Lung (tissue), 12 donors: ENCODE data around the gene KDM6B. TPM values are rescaled to one million over a fixed set of nuclear protein-coding genes. Genes with fewer than 3 reads are reported as not detected.
A peak's percentile ranks its signal among the peaks of the same experiment; 100 is the strongest.

Experiments
- ATAC-seq: fragments of 200-7000 bp; cut with Tn5 transposase; one replicate; pipeline ENCODE4 v1.9.1; 2020; ENCODE audit warnings: moderate number of reproducible peaks; ENCODE audit not compliant: insufficient read depth, low FRiP score
- DNase-seq, 3 donors: peaks; one replicate each; pipeline ENCODE4 v3.0.0-alpha.2; 2013 to 2017
- H3K27ac ChIP-seq, 2 donors: one replicate each; pipeline ENCODE4 v1.5.1; 2013; ENCODE audit warnings: mild to moderate bottlenecking in 2 of 2, moderate library complexity in 2 of 2, control low read depth in 1 of 2, inconsistent platforms in 1 of 2, low read depth in 1 of 2, low read length in 1 of 2
- H3K27me3 ChIP-seq, 3 donors: one replicate each; pipeline ENCODE4 v1.5.1; 2013; ENCODE audit warnings: low read length in 2 of 3; ENCODE audit not compliant: control insufficient read depth in 3 of 3, insufficient read depth in 3 of 3
- H3K36me3 ChIP-seq, 4 donors: one replicate each; pipeline ENCODE4 v1.5.1; 2013; ENCODE audit warnings: low read length in 4 of 4, mild to moderate bottlenecking in 1 of 4, moderate library complexity in 1 of 4; ENCODE audit not compliant: control insufficient read depth in 4 of 4, insufficient read depth in 4 of 4
- H3K4me1 ChIP-seq, 5 donors: one replicate each; pipeline ENCODE4 v1.5.1; 2013; ENCODE audit warnings: low read length in 5 of 5, mild to moderate bottlenecking in 2 of 5, moderate library complexity in 1 of 5; ENCODE audit not compliant: control insufficient read depth in 5 of 5, insufficient read depth in 5 of 5
- H3K4me3 ChIP-seq: one replicate; pipeline ENCODE4 v1.5.1; 2013; ENCODE audit warnings: mild to moderate bottlenecking, control low read depth, moderate library complexity
- H3K9ac ChIP-seq, 2 donors: one replicate each; pipeline ENCODE4 v1.5.1; 2013; ENCODE audit warnings: low read length in 2 of 2, control low read depth in 1 of 2; ENCODE audit not compliant: insufficient read depth in 1 of 2
- H3K9me3 ChIP-seq, 4 donors: one replicate each; pipeline ENCODE4 v1.5.1; 2013; ENCODE audit warnings: low read length in 3 of 4, mild to moderate bottlenecking in 1 of 4, moderate library complexity in 1 of 4; ENCODE audit not compliant: control insufficient read depth in 4 of 4, insufficient read depth in 3 of 4
- WGBS, 2 donors: extraction: QIAGEN DNeasy Blood & Tissue Kit; methylation state at CpG; one replicate each; pipeline ENCODE4 v1.1.7; 2013; 5-methylcytosine and 5-hydroxymethylcytosine counted together
- polyA plus RNA-seq, 2 donors: library from polyadenylated mRNA; stranded (reverse); fragments of 200-250 nt; gene quantifications; one replicate each; pipeline ENCODE4 v1.2.1, GENCODE V29; 2013
- total RNA-seq, 2 donors: library from RNA; depleted of rRNA in 1 of 2; stranded (reverse); fragments of >200 nt in 1 of 2; gene quantifications; one replicate each; pipeline ENCODE4 v1.2.1, GENCODE V29; 2014 to 2021
- TF ChIP-seq, protein P1 (sequence below): IDR thresholded peaks from 2 replicates; pipeline ENCODE4 v1.5.1; 2012; ENCODE audit warnings: mild to moderate bottlenecking; ENCODE audit errors: control extremely low read depth, extremely low read depth
- donor health status: control.
- donor health status: control.
- donor health status: Bipolar disorder and iron deficiency.
- donor health status: healthy.
- donor health status: DM: yes; HTN: yes; CAD: no.

The KDM6B gene
- total and polyA plus RNA-seq, 4 donors, result 21.0 to 52.9 (median 34.5) TPM

DNA sequence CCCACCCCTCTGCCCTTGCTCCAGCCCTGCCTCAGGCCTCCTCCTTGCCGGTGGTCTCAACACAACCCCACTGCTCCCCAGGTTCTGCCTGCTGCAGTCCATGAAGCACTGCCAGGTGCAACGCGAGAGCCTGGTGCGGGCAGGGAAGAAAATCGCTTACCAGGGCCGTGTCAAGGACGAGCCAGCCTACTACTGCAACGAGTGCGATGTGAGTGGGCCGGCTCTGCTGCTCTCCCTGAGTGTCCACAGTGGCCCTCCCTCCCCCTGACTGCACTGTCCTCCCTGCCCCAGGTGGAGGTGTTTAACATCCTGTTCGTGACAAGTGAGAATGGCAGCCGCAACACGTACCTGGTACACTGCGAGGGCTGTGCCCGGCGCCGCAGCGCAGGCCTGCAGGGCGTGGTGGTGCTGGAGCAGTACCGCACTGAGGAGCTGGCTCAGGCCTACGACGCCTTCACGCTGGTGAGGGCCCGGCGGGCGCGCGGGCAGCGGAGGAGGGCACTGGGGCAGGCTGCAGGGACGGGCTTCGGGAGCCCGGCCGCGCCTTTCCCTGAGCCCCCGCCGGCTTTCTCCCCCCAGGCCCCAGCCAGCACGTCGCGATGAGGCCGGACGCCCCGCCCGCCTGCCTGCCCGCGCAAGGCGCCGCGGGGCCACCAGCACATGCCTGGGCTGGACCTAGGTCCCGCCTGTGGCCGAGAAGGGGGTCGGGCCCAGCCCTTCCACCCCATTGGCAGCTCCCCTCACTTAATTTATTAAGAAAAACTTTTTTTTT lies 19.1 kb downstream of the KDM6B start:
- H3K27ac ChIP-seq, result no peak overlapping the region
- H3K9me3 ChIP-seq, result no peaks in the 10 kb centered on the region
- no peaks in the 10 kb centered on the region for H3K27me3 ChIP-seq
- no peak overlapping the region for H3K4me3 ChIP-seq
- H3K36me3 ChIP-seq, result peaks cover 6 to 48% (median 30%) of the 10 kb centered on the region in 4 donors
- no peak for ATAC-seq
- H3K9ac ChIP-seq, result no peak overlapping the region
- no peak for DNase-seq
- TF ChIP-seq, protein P1, sequence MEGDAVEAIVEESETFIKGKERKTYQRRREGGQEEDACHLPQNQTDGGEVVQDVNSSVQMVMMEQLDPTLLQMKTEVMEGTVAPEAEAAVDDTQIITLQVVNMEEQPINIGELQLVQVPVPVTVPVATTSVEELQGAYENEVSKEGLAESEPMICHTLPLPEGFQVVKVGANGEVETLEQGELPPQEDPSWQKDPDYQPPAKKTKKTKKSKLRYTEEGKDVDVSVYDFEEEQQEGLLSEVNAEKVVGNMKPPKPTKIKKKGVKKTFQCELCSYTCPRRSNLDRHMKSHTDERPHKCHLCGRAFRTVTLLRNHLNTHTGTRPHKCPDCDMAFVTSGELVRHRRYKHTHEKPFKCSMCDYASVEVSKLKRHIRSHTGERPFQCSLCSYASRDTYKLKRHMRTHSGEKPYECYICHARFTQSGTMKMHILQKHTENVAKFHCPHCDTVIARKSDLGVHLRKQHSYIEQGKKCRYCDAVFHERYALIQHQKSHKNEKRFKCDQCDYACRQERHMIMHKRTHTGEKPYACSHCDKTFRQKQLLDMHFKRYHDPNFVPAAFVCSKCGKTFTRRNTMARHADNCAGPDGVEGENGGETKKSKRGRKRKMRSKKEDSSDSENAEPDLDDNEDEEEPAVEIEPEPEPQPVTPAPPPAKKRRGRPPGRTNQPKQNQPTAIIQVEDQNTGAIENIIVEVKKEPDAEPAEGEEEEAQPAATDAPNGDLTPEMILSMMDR, result no peak
- peaks cover under 1 to 25% (median 6%) of the 10 kb centered on the region in 5 donors for H3K4me1 ChIP-seq
- WGBS, 2 donors, result 91 to 95% methylated on average over 44 to 51 of the region's 51 CpGs

DNA sequence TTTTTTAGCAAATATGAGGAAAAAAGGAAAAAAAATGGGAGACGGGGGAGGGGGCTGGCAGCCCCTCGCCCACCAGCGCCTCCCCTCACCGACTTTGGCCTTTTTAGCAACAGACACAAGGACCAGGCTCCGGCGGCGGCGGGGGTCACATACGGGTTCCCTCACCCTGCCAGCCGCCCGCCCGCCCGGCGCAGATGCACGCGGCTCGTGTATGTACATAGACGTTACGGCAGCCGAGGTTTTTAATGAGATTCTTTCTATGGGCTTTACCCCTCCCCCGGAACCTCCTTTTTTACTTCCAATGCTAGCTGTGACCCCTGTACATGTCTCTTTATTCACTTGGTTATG lies 19.6 kb downstream of the KDM6B start:
- TF ChIP-seq, protein P1, result no peak
- DNase-seq, result no peak
- peaks cover 2 to 42% (median 30%) of the 10 kb centered on the region in 4 donors for H3K36me3 ChIP-seq
- WGBS, 2 donors, result 91 to 93% methylated on average over 21 of the region's 21 CpGs
- no peak for ATAC-seq
- no peaks in the 10 kb centered on the region for H3K9me3 ChIP-seq
- H3K9ac ChIP-seq, result no peak overlapping the region
- H3K27ac ChIP-seq, result no peak overlapping the region
- H3K4me1 ChIP-seq, result peaks cover 3 to 31% (median 6%) of the 10 kb centered on the region in 5 donors
- no peak overlapping the region for H3K4me3 ChIP-seq
- H3K27me3 ChIP-seq, result no peaks in the 10 kb centered on the region

DNA sequence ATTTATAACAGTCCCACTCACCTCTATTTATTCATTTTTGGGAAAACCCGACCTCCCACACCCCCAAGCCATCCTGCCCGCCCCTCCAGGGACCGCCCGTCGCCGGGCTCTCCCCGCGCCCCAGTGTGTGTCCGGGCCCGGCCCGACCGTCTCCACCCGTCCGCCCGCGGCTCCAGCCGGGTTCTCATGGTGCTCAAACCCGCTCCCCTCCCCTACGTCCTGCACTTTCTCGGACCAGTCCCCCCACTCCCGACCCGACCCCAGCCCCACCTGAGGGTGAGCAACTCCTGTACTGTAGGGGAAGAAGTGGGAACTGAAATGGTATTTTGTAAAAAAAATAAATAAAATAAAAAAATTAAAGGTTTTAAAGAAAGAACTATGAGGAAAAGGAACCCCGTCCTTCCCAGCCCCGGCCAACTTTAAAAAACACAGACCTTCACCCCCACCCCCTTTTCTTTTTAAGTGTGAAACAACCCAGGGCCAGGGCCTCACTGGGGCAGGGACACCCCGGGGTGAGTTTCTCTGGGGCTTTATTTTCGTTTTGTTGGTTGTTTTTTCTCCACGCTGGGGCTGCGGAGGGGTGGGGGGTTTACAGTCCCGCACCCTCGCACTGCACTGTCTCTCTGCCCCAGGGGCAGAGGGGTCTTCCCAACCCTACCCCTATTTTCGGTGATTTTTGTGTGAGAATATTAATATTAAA lies 20.2 kb downstream of the KDM6B start:
- peaks cover 3 to 36% (median 6%) of the 10 kb centered on the region in 5 donors for H3K4me1 ChIP-seq
- peak overlapping the region in 1 of 2 donors; percentile 58 for H3K27ac ChIP-seq
- ATAC-seq (no peak), DNase-seq (no peak)
- no peaks in the 10 kb centered on the region for H3K27me3 ChIP-seq
- peaks cover 2 to 36% (median 30%) of the 10 kb centered on the region in 4 donors for H3K36me3 ChIP-seq
- TF ChIP-seq, protein P1, result no peak
- H3K4me3 ChIP-seq, result no peak overlapping the region
- WGBS, 2 donors, result 80 to 89% methylated on average over 31 of the region's 31 CpGs
- no peak overlapping the region for H3K9ac ChIP-seq
- H3K9me3 ChIP-seq, result no peaks in the 10 kb centered on the region
